Effector CD4-positive, alpha-beta T cell (primary cell): ENCODE data around the gene MYL12B.
"Not testable (repeated sequence)": the region's sequence is repeated elsewhere in the genome, so short reads cannot be mapped to it uniquely, and the experiment has no call there.

Source experiments
- DNase-seq: peaks from one replicate; pipeline ENCODE4 v3.0.0-alpha.2; 2020

MYL12B gene

GRCh38 chr18:3263132-3263700, 1.3 kb downstream of the MYL12B start:
- DNase-seq = no peak

- no peak for DNase-seq
These were observed 2.4 kb downstream of the MYL12B start for GRCh38 chr18:3264362-3264761.

- DNase-seq = no peak
These were observed 3.7 kb downstream of the MYL12B start for GRCh38 chr18:3265564-3266033.

- no peak for DNase-seq
These were observed 4.2 kb downstream of the MYL12B start for GRCh38 chr18:3266062-3266608.

- no peak for DNase-seq
These were observed 6.4 kb downstream of the MYL12B start for GRCh38 chr18:3268306-3268705.

DNA sequence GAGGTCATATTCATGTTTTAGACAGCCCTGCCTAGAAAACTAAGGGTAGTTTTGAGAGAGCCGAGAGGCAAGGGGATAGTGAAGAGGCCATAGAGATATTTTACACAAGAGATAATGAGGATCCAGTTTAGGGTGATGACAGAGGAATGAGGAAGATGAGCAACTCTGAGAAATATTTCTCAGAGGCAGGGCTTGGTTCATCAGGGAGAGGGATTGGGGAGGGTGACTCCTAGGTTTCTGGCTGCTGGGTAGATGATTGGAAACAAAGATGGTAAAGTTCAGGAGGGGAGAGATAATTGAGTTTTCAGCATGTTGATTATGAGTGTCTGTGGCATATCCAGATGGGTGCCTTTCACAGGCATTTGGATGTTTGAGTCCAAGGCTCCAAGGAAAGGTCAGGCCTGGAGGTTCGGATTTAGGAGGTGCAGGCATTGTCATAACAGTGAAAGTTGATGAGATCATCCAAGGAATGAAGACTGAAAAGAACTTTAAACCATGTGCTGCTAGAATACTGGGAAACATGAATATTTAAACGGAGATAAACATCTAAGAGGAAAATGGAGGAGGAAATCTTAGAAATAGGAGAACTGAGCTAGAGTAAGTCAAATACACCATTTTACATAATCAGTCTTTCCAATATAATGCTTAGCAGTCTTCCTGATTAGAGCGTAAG, 7.4 kb downstream of the MYL12B start:
- DNase-seq = no peak

DNA sequence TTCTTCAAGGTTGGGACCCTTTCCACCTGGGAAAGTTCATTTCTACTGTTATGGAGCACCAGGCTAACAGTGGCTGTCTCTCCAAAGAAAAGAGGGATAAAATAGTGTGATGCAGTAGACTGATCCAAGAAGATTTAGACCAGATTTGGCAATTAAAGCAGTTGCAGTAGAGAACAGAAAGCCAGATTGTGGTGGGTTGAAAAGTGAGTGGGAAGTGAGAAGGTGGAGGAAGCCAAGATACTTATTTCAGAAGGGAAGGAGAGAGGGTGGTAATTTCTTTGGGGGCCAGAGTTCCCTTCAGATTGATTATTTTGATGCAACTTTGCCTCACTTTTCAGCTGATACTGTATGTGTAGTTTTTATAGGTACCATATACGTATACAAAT, 8.0 kb downstream of the MYL12B start:
- DNase-seq = no peak

DNA sequence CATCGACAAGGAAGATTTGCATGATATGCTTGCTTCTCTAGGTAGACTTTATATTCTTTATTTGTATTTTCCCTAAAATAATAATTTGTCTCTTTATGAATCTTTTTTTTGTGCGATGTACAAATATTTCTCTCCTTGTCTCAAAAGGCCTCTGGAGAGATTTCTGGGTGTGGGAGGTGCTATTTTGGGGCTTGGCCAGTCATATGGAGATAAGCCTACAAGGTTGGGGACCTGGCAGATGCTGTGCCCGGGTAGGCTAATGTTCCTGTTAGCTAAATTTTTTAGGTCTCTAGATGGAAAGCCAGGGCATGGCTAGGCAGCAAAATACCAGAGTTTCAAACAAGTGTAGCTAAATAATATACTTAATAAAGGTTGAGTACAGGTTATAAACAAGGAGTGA, 11.1 kb downstream of the MYL12B start:
- no peak for DNase-seq

- DNase-seq = not testable (repeated sequence)
These were observed 15.8 kb downstream of the MYL12B start for GRCh38 chr18:3277643-3278213.

GRCh38 chr18:3279201-3280185, 17.6 kb downstream of the MYL12B start:
- no peak for DNase-seq

GRCh38 chr18:3281456-3282400, 19.8 kb downstream of the MYL12B start:
- DNase-seq = no peak

DNA sequence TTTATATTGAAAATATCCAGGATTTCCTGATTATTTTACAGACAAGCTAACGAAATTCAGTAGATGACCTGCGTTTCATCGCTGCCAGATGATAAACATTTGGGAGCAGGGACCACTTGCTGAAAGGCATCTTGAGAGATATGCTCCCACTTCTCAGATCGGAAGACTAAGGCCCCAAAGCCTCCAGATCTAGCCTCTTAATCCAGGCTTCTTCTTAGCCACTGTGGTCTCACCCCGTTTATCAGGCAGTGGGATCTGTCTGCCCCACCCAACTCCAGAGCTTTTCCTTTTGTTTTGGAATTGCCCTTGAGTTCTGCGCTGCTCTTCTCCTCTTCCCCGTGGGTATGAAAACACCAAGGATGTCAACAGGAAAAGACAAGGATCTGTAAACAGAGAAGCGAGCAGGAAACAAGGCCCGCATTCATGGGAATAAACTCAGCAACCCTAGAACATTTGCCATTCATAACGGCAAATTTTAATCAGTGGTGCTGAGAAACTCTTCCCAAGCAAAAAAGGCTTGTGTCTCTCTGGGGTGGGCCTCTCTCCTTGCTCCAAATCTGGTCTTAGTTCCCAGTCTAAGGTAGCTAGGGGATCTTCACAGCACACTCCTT, 21.4 kb downstream of the MYL12B start:
- DNase-seq = no peak

GRCh38 chr18:3283908-3284307, 22.0 kb downstream of the MYL12B start:
- DNase-seq = no peak

DNA sequence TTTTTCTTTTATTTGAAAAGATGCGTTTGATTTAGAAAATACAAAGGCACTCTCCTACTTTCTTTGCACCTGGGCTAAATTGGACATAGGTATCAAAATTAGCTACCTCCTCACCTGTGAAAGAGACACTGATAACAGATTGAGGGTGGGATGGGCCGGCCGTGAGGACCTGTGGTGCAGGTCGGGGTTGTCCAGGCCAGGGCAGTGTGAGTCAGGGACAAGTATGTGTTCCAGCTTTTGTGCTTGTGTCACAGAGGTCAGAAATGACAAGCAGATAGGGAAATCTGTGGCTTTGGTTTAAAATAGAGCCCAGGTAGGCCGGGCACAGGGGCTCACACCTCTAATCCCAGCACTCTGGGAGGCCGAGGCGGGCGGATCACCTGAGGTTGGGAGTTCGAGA, 22.6 kb downstream of the MYL12B start:
- no peak for DNase-seq

DNA sequence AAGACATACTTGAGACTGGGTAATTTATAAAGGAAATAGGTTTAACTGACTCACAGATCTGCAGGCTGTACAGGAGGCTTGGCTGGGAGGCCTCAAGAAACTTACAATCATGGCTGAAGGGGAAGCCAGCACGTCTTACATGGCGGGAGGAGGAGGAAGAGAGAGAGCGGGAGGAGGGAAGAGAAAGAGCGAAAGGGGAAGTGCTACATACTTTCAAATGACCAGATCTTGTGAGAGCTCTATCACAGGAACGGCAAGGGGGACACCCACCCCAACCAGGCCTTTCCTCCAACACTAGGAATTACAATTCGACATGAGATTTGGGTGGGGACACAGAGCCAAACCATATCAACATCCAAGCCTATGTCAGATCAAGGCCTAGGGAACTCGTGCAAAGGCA, 24.2 kb downstream of the MYL12B start:
- no peak for DNase-seq

- no peak for DNase-seq
These were observed 31.4 kb downstream of the MYL12B start for GRCh38 chr18:3293196-3293951.

- DNase-seq = no peak
These were observed 32.6 kb downstream of the MYL12B start for GRCh38 chr18:3294435-3295080.

GRCh38 chr18:3297025-3297984, 35.4 kb downstream of the MYL12B start:
- peak; percentile 90 for DNase-seq

DNA sequence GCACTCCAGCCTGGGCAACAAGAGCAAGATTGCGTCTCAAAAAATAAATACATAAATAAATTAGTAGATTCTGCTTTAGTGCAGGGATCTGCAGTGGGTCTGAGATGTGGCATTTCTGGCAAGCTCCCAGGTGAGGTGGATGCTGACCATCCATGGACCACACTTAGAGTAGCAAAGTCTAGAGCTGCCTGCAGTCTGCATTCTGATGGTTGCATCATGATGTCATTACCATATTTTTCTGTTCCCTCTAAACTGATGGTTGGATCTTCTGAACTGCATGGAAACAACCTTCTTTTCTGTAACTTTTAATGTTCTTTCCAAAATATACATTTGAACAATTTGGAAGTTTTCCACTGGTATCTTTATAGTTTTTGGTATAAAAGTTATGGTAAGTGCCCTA, 42.9 kb downstream of the MYL12B start:
- no peak for DNase-seq
